Activated T-cell treated with anti-CD3 and anti-CD28 coated beads for 4 hours (primary cell): ENCODE results near the gene CCDC88C.

ENCODE experiments used
- DNase-seq: peaks from one replicate; pipeline ENCODE4 v3.0.0-alpha.2; 2020

Gene CCDC88C

DNA sequence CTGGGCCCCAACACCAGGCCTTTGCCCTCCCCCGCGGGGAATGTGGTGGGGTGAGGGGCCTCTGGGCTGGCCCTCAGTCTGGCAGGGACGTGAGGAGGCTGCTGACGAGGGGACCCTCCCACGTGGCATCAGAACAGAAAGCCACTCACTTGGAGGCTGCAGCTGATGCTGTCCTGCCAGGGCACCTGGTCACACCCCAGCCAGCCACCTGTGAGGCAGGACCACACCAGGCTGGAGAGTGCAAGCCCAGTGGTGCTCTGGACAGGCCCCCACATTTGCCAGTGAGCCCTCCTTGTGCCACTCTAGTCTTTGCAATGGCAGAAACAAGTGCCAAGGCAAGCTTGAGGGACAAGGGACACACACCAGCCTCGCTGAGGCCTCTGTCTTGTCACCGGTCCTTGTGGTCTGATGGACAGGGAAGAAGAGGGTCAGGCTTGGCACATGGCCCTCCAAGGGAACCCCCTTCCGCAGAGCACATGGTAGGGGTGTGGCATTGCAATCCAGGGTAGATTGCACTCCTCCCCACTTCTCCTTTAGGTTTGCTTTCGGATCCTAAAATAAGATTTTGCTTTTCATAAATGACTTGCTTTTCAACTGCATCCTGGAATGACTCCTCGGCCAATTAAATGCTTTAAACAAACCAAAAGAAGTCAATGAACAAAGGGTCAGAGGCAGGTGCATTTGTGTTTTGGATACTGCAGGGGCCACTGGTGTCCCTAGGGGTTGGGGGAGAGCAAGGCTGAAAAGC lies 53.7 kb downstream of the CCDC88C start:
- no peak for DNase-seq

DNA sequence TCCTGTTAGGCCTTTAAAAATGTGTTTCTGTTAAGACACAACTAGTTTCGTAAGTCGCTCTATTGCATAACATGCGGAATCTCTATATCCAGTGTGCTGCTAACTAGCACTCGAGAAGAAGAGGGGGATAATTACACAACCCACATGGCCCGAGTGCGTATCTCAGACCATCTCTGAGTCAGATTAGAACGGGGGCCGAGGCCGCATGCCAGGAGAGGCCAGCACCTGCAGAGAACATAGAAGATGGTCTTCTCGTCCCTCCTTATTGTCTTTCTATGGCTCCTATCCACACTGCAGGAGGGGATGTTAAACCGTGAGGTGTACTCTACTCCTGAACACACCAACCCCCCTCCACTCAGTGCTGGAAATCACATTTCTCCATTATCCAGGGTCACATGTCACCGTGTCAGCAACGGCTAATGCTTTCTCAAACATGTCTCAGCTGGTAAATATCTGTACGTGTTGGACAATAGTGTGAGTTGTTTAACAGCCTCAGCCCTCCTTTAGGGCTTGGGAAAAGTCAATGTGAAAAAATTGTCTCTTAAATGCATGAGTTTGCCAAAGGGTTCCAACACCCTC lies 56.3 kb downstream of the CCDC88C start:
- DNase-seq: no peak

DNA sequence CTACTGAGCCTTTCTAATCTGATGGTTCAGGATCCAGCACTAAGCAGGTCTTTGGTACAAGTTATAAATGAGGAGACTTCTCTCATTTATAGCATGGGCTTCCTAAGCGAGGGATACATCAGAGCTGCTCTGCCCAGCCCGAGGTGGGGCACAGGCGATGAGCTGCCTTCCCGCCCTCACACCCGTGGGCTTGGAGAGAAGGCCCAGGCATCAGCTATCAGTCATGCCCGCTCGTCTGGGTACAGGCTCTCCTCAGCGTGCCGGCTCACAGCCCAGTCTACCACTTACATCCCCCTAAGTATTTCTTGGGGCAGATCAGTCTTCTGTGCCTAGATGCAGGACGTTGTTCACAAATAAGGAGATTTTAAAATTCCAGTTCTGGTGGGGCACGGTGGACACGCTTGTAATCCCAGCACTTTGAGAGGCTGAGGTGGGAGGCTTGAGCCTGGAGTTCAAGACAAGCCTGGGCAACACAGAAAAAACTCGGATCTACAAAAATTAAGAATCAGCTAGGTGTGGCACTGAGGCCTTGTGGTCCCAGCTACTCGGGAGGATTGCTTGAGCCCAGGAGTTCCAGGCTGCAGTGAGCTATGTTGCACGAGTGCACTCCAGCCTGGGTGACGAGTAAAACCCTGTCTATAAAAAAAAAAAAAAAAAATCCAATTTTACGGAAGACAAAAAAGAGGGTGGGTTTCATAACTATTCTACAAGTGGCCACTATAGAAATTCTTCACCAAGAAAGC lies 57.0 kb downstream of the CCDC88C start:
- no peak for DNase-seq

DNA sequence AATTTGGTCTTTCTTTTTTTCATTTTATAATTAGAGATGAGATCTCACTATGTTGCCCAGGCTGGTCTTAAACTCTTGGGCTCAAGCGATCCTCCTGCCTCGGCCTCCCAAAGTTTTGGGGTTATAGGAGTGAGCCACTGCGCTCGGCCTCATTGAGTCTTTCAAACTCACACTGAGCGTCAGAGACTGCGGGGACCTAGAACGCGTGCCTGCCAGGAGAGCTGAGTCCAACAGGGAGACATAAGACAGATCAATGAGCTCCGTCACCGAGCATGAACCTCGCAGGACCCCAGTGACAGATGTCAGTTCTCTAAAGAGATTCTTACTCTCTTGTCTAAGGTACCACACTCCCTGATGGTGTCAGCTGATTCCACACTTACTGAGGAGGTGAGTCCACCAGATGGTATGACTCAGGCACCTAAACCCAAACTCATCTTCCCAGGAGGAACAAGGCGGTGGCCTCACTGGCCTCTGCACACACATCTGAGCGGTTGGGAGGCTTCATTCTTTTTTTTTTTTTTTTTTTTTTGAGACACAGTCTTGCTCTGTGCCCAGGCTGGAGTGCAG lies 58.9 kb downstream of the CCDC88C start:
- no peak for DNase-seq

DNA sequence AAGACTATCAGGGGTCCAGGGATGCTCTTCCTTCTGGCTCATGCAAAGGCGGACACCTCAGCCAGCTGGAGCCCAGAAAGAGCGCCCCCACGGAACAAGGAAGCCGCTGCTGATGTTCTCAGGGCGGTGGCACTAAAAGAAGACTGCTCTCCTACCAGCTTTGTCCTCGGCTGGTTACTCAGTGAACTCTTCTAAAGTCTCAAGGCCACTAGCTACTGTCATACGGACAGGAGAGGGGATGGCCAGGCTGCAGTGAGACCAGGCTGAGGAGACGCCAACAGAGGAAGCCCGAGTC lies 59.6 kb downstream of the CCDC88C start:
- DNase-seq: no peak

DNA sequence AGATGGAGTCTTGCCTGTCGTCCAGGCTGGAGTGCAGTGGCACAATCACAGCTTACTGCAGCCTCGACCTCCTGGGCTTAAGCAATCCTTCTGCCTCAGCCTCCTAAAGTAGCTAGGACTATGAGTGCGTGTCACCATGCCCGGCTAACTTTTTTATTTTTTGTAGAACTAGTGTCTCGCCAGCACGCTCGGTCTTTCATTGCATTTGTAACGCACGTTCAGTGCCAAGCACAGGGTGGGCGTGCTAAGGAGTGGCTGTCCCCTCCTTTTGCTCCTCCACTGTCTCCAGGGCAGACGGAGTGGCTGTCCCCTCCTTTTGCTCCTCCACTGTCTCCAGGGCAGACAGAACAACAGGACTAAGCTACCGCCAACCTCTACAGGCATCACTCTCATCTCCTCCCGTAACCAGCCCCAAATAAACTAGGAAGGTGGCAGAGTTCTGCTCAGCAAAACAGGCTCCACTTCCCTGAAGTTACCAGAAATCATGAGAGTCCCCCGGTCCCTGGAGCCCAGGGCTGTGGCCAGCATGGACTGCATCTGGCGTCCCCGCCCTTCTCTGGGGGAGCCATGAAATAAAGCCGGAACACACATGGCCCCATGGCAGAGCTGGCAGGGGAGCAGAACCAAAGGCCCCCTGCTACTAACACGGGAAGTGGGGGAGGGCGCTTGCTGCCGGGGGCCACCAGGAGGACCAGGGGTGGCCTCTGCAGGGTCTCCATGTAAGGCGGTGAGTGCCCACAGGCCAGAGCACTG lies 60.2 kb downstream of the CCDC88C start:
- DNase-seq: no peak

DNA sequence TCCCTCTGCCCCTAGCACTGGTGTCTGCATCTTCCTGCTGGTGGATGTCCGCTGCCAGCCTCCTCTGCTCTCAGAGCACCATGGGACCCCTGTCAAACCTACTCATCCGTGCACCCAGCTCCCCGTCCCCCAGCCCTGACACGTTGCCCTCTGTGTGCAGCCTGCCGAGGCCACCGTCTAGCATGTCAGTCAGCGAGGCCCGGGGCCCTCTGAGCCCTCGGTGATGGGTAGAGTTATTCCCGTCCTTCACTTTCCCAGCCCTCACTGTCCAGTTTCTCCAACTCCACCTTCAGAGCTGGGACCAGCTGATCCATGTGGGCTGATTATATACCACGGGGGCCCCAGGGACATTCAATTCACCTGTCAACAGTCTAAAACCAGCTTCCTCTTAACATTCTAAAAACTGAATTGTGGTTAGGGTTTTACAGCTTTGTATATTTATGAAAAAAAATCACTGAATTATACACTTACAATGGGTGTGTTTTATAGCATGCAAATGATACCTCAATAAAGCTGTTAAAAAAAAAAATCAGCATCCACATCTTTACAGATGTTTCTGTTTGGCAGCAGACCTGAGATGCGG lies 61.3 kb downstream of the CCDC88C start:
- no peak for DNase-seq

DNA sequence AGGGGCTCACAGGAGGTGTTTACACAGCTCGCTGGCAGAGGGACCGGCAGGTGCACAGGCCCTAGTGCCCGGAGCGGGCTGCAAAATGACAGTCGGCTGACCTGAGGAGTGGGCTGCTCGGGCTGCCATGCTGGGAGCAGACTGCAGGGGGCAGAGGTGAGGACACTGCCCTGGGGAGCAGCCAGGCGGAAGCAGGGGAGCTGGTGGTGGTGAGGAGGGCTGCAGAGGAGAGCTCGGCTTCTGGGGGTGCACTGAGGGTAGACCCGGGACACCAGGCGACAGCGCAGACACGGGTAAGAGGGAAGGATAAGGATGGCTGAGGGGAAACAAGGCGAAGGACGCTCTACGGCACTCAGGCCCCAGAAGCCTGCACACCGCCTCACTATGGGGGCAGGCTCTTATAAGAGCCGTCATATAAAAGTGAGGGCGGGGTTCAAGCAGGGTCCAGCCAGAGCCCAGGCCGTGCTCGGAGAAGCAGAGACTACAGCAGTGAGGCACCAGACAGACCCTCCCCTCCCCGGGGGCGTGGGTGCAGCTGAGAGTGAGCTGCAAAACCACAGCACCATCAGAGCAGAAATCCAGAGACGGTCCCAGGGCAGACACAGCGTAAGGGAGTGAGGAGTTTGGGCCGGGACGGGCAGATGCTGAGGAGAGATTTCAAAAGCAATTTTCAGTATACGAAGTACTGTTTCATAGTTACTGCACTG lies 62.5 kb downstream of the CCDC88C start:
- peak; percentile 54 for DNase-seq

DNA sequence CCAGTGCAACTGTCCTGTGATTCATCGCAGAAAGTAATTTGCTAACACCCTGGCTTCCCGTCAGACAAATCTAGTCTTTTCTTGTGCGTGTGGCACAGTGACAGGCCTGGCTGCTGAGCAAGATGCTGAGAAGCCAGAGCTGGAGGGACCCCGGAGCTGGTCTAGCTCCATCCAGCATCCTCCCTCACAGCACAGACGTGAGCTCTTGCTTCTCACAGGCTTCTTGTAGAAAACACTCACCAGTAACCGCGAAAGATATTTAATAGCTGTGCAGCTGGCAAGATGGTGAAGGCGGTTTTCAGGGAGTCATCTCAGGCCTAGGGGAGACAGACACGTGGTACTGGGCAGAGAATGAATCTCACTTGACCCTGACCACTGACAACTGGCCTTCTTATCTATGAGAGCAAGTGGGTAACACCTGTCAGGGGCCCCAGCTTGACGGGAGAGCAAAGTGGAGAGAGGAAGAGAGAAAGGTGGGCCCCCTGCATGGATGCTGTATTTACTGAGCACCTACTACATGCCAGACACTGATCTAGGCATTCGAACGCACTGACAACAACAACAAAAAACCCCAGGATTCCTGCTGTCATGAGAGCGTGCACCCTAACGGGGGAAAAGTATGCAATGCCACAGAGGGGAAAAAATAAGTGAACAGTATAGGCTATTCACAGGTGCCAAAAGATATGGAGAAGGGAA lies 63.3 kb downstream of the CCDC88C start:
- DNase-seq: no peak

DNA sequence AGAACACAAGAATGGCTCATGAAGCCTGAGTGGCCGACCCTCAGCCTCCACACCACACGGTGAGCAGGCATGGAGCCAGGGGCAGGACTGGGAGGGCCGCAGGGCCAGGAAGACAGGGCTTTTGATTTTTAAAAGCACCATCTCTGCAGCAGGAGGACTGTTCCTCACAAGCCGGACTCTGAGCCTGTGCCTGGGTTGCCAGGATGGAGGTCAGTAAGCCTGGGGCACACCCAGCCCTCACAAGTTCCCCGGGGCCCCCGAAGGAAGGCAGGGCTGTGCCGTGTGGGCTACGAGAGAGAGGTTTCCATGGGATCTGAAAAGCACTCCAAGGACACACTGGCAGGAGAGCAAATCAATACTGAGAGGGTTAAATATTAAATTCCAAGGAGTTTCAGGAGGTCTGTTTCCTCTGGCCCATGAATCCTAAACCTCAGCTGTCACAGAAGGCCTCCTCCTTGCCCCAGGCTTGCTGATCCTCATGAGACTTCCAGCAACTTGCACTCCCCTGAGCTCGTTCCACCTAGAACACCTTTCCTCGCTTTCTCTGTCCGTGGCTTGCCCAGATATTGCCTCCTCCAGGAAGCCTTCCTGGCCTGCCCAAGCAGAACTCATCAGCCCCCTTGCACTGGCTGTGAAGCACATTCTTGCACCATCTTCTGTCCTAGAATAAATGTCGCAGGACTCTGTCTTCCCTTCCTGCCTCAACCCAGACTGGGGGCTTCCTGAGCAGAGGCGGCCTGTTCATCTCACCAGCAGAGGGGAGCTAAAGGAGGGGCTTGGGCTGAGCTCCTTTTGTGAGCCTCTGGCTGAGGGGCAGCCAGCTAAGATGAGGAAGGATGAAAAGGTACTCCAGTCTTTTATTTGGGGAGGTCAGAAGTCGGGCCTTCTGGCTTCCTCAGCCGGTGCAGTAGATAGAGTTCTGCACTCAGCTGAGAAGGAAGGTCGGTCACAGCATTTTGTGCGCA lies 64.6 kb downstream of the CCDC88C start:
- DNase-seq: no peak

DNA sequence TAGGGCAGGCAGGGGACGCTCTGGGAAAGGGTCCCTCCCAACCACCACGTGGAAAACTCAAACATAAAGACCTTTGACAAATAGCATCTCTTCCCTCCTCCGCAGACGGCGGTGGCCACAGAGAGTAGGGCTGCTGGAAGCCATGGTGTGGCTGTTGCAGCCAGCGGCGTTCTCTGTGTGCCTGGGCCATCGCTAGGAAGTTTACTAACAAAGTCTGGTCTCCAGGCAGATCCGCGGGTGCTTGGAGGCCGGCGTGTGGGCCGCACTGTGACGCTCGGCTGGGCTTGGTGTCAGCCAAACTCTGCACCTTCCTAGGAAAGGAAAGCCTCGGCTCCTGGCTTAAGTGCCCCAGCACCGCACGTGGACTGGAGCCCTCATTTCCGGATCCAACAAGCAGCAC lies 65.6 kb downstream of the CCDC88C start:
- DNase-seq: no peak

DNA sequence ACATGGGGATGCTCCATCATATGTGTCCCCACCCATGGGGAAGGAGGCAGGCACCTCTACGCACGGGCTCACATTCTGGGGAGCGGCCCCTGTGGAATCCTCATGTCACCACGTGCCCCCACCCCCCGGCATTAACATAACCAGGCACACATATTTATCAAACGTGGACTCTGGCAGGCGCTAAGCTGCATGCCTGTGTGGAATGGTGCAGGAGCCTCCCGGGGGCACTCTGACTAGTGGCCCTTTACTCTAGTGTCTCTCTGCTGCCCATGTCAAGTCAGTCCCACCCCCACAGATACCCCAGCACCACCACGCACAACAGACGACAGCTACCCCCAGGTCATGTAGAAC lies 66.1 kb downstream of the CCDC88C start:
- DNase-seq: no peak

DNA sequence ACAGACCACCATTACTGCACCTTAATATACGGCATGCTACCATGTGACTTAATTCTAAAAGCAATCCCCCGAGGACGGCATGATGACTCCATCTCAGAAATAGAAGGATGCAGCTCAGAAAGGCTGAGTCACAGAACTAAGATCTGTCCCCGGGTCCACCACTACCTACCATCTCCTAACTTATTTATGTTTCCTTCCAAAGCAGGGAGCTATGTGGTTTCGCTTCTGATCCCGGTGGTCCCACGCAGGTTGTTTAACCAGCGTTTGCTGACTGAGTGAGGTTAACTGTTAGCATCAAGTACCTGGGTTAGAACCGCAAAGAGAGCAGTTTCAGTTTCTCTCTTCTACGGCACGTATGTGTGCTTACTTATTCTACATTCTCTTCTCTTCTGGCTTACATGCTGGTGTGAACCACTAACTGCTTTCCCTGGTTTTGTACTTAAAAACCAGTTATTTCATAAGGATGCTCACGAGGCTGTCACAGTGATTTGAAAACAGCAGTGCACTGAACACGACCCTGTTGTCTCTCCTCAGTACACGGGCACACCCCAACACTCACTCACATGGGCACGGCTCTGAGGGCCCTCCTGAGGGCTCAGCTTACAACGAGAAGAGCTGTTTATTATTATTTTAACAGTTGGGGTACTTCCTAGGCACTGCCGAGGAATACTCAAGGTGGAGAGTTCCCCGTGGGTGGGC lies 66.7 kb downstream of the CCDC88C start:
- peak; percentile 38 for DNase-seq

DNA sequence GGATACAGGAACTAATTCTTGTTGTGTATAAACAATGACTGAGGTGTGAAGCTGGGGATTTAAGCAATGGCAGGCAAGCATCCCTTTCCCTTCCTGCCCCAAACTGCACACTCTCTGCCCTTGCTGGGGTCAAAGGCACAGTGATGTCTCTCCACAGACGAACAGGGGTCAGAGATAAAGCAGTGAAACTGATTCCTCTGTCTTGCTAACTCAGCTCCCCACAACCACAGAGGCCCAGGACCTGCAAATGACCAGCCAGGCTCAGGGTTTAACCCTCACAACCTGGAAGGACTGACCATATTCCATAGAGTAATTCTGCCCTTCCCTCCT lies 67.2 kb downstream of the CCDC88C start:
- no peak for DNase-seq

DNA sequence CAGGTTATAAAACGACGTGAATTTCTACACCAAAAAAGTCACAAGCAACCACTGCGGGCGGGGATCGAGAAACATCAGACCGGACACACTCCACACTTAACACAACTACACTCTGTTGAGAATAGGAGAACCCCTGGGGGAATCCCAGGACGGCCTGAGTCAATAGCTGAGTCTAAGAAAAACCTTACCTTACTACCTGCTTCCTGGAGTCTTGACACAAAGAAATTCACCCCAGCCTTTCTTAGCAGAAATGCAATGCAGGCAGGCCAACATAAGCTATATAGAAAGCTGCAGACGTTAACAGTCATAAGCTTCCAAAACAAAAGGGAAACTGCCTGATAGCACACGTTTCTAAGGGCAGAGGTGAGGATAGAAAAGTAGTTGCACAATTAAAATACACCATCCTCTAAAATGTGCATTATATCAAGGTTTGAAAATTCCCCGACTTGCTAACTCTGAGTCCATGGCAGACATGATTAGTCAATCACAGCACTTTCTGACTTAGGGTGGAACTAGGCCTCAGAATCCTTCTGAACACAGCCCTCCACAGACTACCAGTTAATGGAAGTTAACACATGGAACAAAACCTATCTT lies 68.0 kb downstream of the CCDC88C start:
- peak; percentile 48 for DNase-seq

DNA sequence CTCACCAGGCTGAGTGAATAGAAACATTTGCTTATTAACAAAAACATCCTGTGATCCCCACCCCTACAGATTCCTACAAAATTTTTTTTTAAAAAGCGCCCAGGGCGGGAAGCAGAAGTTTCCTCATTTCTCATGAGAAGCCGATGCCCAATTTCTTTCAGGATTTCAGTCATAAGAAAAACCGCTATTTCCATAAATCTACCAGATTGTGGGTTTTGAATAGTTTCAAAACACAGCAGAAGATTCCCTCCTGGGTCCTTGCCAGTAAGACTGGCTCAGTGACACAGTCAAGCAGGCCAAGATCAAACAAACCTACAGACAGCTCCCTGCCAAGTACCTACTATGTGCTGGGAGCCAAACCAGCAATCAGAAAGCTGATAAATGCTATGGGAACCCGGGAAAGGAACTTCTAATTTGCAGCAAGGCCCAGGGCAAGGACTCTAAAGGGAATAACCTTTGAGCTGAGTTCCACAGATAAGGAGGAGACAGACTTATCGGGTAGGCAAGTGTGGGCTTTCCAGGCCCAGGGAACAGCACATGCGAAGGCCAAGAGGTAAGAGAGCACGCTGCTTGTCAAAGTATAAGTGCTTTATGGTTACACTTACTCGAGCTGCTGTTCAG lies 68.7 kb downstream of the CCDC88C start:
- DNase-seq: no peak

DNA sequence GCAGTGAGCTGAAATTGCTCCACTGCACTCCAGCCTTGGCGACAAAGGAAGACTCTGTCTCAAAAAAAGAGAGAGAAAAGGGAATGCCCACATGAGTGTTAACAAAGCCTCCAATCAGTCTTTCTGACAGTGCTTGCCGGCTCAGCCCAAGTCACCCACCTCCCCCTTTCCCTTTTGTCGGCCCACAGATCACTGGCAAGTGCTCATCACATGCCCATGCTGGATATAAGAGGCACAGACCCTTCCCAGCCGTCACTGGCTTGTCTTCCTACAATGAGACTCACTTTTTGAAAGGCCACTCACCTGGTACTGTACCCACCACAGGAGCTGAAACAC lies 70.8 kb downstream of the CCDC88C start:
- no peak for DNase-seq

DNA sequence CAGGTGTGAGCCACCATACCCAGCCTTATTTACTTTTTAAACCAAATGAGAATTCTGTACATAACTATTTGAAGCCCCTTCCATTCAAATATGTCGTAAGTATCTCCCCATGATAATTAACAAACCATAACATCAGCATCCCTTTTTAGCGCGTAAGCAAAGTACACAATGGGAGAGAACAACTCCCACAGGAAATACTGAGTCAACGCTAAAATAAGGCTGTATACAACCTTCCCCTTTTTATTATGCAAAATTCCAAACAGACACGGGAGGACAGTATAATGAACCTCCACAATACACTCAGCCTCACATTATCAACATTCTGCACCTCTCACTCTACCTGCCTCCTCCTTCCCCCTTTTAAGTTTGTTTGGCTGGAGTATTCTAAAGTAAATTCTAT lies 73.5 kb downstream of the CCDC88C start:
- no peak for DNase-seq

DNA sequence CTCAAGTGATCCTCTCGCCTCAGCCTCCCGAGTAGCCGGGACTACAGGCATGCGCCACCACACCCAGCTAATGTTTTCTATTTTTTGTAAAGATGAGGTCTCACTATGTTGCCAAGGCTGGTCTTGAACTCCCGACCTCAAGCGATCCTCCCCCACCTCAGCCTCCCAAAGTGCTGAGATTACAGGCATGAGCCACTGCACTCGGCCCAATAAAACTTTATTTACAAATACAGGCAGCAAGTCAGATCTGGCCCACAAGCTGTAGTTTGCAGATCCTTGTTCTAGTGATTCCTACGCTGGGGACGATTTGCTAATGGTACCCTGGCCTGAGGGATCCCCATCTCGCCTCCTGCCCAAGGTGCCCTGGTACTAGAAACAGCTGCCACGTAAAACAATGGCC lies 74.6 kb downstream of the CCDC88C start:
- no peak for DNase-seq
